ENCODE measurements around the gene DCC.

- TF ChIP-seq CTCF (conservative IDR thresholded peaks at IDR 0.05; ENCODE audit: low read length), result no peak
- TF ChIP-seq EZH2phosphoT487 (IDR thresholded peaks at IDR 0.05; ENCODE audit: borderline replicate concordance), result no peak
These were observed 17.7 kb upstream of the DCC start for GRCh38 chr18:52322307-52322706.

All from Loucy (cell line).